CD4-positive, alpha-beta T cell (primary cell): ENCODE results near the gene ZFYVE27. TPM values are rescaled to one million over a fixed set of nuclear protein-coding genes. Genes with fewer than 3 reads are reported as not detected.

Experiments
- ATAC-seq: fragments of 200-7000 bp; cut with Tn5 transposase; one replicate; pipeline ENCODE4 v1.10.0; 2022; ENCODE audit warnings: mild to moderate bottlenecking; ENCODE audit not compliant: poor library complexity
- CTCF ChIA-PET: fragments of 350-600 bp; sonication (Branson Sonifier 250); formaldehyde crosslinking; loops from one replicate; lab custom pipeline; 2021; ENCODE audit warnings: antibody characterized with exemption, inconsistent platforms; lab: Charles Lee
- POLR2A ChIA-PET: fragments of 350-600 bp; sonication (Branson Sonifier 250); formaldehyde crosslinking; loops from one replicate; lab custom pipeline; 2021; ENCODE audit warnings: antibody characterized with exemption, inconsistent platforms; lab: Charles Lee
- DNase-seq, 14 experiments: peaks; one replicate each; pipeline ENCODE4 v3.0.0-alpha.2; 2013 to 2020; ENCODE audit warnings: mixed read lengths in 2 of 14
- H3K27ac ChIP-seq, 2 donors: one replicate each; pipeline versions ENCODE4 v1.5.1 to v1.7.0; 2013; ENCODE audit warnings: low read length in 2 of 2, low read depth in 1 of 2, mild to moderate bottlenecking in 1 of 2
- H3K27me3 ChIP-seq, 2 experiments: 1 replicate in 1 of 2; 2 replicates in 1 of 2; pipeline versions ENCODE4 v1.6.1 to v1.7.0; 2013; ENCODE audit warnings: low read length in 2 of 2, control low read depth in 1 of 2, mild to moderate bottlenecking in 1 of 2, moderate library complexity in 1 of 2; ENCODE audit not compliant: insufficient read depth in 2 of 2, control insufficient read depth in 1 of 2
- H3K36me3 ChIP-seq: one replicate; pipeline ENCODE4 v1.6.1; 2013; ENCODE audit warnings: low read length, control low read depth; ENCODE audit not compliant: insufficient read depth
- H3K4me1 ChIP-seq: one replicate; pipeline ENCODE4 v1.6.1; 2013; ENCODE audit warnings: low read length, control low read depth; ENCODE audit not compliant: insufficient read depth
- H3K4me3 ChIP-seq: one replicate; pipeline ENCODE4 v1.5.1; 2013; ENCODE audit warnings: mild to moderate bottlenecking, low read length, moderate library complexity
- H3K9me3 ChIP-seq, 2 experiments: 1 replicate in 1 of 2; 2 replicates in 1 of 2; pipeline versions ENCODE4 v1.6.1 to v1.7.0; 2013; ENCODE audit warnings: low read length in 2 of 2, mild to moderate bottlenecking in 2 of 2, control low read depth in 1 of 2, moderate library complexity in 1 of 2; ENCODE audit not compliant: control insufficient read depth in 1 of 2, insufficient read depth in 1 of 2
- H3K27ac Mint-ChIP-seq: one replicate; pipeline ENCODE4 v1.8.0; 2020; ENCODE audit warnings: mixed read lengths
- H3K27me3 Mint-ChIP-seq: one replicate; pipeline ENCODE4 v1.8.0; 2021; ENCODE audit warnings: mixed read lengths
- H3K36me3 Mint-ChIP-seq: one replicate; pipeline ENCODE4 v1.8.0; 2021; ENCODE audit warnings: low read depth, mixed read lengths
- H3K4me1 Mint-ChIP-seq: one replicate; pipeline ENCODE4 v1.8.0; 2021; ENCODE audit warnings: low read depth, mixed read lengths
- H3K4me3 Mint-ChIP-seq: one replicate; pipeline ENCODE4 v1.8.0; 2020; ENCODE audit warnings: mild to moderate bottlenecking, mixed read lengths
- H3K9me3 Mint-ChIP-seq: one replicate; pipeline ENCODE4 v1.8.0; 2020; ENCODE audit warnings: mixed read lengths
- intact Hi-C, 2 experiments: fragments of 100-400 bp; cut with DNase I in 1 of 2; cut with micrococcal nuclease in 1 of 2; formaldehyde crosslinking; loops; one replicate each; pipeline versions ENCODE4 v1.15.1 to v1.9.0; 2023 to 2025; cut with DNase I, micrococcal nuclease
- total RNA-seq, 174 experiments: library from RNA in 2 of 174; stranded (reverse) in 2 of 174; gene quantifications; one replicate each; pipeline ENCODE4 v1.2.3 and lab custom pipeline; 2021 to 2026
- TF ChIP-seq, protein P1 (sequence below): fragments of 200-600 bp; IDR thresholded peaks from one replicate; pipeline ENCODE4 v1.8.0; 2022; ENCODE audit warnings: antibody characterized with exemption, mild to moderate bottlenecking

The ZFYVE27 gene
- total RNA-seq, 2 experiments from 2014 or later = 58.4 to 60.6 TPM

DNA sequence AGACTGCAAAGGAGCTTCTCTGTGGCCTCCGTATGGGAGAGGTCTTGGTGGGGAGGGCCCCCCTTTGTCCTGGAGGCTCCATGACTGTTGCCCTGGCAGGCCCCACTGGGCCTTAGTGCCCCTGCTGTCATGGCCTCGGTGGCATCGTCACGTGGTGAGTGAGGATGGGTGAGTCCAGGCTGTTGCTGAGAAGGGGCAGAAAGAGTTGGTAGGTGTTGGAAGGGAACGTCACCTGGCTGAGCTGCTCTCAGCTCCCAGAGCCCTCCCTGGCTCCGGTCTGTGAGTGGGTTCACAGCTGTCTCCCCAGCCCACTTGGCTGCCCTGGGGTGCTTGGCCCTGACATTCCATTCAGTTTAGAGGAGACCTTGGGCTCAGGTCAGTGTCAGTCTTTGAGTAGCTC is 18.8 kb downstream of the ZFYVE27 start:
- no peaks in the 10 kb centered on the region for H3K9me3 ChIP-seq
- H3K4me1 Mint-ChIP-seq = no peaks in the 10 kb centered on the region
- H3K36me3 ChIP-seq = peaks cover 87% of the 10 kb centered on the region
- DNase-seq (no peak), ATAC-seq (no peak)
- H3K36me3 Mint-ChIP-seq = peaks cover 94% of the 10 kb centered on the region
- H3K4me3 Mint-ChIP-seq = no peak overlapping the region
- CTCF ChIA-PET = no interaction called here
- TF ChIP-seq, protein P1, sequence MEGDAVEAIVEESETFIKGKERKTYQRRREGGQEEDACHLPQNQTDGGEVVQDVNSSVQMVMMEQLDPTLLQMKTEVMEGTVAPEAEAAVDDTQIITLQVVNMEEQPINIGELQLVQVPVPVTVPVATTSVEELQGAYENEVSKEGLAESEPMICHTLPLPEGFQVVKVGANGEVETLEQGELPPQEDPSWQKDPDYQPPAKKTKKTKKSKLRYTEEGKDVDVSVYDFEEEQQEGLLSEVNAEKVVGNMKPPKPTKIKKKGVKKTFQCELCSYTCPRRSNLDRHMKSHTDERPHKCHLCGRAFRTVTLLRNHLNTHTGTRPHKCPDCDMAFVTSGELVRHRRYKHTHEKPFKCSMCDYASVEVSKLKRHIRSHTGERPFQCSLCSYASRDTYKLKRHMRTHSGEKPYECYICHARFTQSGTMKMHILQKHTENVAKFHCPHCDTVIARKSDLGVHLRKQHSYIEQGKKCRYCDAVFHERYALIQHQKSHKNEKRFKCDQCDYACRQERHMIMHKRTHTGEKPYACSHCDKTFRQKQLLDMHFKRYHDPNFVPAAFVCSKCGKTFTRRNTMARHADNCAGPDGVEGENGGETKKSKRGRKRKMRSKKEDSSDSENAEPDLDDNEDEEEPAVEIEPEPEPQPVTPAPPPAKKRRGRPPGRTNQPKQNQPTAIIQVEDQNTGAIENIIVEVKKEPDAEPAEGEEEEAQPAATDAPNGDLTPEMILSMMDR = no peak
- H3K9me3 Mint-ChIP-seq = no peaks in the 10 kb centered on the region
- H3K4me3 ChIP-seq = no peak overlapping the region
- intact Hi-C loops = loop anchor here in 1 of 2 experiments (10.0 kb wide), 1 partner anchor 289 kb away; no protein-coding TSS in a partner anchor
- H3K27me3 Mint-ChIP-seq = no peaks in the 10 kb centered on the region
- no peaks in the 10 kb centered on the region for H3K4me1 ChIP-seq
- H3K27me3 ChIP-seq = no peaks in the 10 kb centered on the region
- no peak overlapping the region for H3K27ac Mint-ChIP-seq
- POLR2A ChIA-PET = no interaction called here
- no peak overlapping the region for H3K27ac ChIP-seq

DNA sequence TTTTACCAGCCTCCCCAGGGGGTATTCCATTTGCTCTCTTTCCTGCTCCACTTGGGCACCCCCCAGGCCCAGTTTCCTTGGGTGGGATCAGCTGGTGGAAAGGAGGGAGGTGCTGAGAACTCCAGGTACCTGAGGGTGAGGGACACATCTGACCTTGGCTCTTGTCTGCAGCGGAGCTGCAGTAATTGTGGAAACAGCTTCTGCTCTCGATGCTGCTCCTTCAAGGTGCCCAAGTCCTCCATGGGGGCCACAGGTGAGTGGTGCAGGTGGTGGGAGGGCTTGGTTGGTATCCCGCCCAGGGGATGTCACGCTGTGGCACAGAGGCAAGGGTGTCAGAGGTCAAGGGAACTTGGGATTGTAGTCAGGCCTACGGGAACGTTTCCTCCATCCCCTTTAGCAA is 20.5 kb downstream of the ZFYVE27 start:
- Mint-ChIP-seq H3K27me3 (no peaks in the 10 kb centered on the region), H3K4me1 (no peaks in the 10 kb centered on the region), H3K36me3 (peaks cover 89% of the 10 kb centered on the region), H3K4me3 (no peak overlapping the region), H3K9me3 (no peaks in the 10 kb centered on the region), H3K27ac (no peak overlapping the region)
- ChIA-PET POLR2A (no interaction called here), CTCF (no interaction called here)
- no peak for DNase-seq
- H3K4me1 ChIP-seq = no peaks in the 10 kb centered on the region
- no peak for ATAC-seq
- no peak overlapping the region for H3K27ac ChIP-seq
- TF ChIP-seq, protein P1 = no peak
- intact Hi-C loops = loop anchor here in 1 of 2 experiments (10.0 kb wide), 1 partner anchor 287 kb away; no protein-coding TSS in a partner anchor
- H3K36me3 ChIP-seq = peaks cover 77% of the 10 kb centered on the region
- H3K9me3 ChIP-seq = no peaks in the 10 kb centered on the region
- H3K27me3 ChIP-seq = no peaks in the 10 kb centered on the region
- no peak overlapping the region for H3K4me3 ChIP-seq

DNA sequence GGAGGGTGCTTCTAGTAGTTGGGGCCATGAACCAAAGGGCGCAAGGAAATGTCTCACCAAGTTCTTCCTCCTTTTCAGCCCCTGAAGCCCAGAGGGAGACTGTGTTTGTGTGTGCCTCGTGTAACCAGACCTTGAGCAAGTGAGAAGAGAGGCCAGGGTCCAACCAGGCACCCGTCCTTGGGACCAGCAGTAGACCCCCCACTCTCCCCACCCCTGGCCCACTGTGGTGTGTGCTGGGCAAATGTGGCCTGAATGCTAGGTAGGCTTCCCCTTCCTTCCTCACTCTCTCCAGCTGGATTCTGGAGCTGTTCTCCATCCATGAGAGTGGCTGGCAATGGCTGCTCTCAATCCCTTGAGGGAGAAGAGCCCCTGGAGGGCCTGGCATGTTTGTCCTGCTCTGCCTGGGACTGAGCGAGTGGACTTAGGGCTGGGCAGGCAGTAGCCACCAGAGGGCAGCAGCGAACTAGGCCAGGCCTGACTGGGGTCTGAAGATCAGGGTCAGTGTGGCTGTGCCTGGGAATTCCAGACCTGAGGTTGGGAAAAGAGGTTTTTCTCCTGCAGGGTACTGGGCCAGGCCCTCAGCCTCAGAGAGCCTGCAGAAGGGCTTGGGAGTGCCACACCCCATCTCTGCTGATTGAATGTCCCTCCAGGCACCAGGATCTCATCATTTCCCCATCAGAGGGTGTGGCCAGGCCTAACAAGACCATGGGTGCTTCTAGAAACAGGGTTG is 22.4 kb downstream of the ZFYVE27 start:
- CTCF ChIA-PET = no interaction called here
- H3K27ac Mint-ChIP-seq = no peak overlapping the region
- TF ChIP-seq, protein P1 = peak; percentile 79
- H3K4me3 Mint-ChIP-seq = no peak overlapping the region
- no peaks in the 10 kb centered on the region for H3K4me1 Mint-ChIP-seq
- H3K27me3 Mint-ChIP-seq = no peaks in the 10 kb centered on the region
- H3K27me3 ChIP-seq = no peaks in the 10 kb centered on the region
- POLR2A ChIA-PET = interaction anchor here (0.8 kb wide), 1 partner anchor 110 kb away, joined by 5 read pairs; no protein-coding TSS in a partner anchor
- H3K9me3 Mint-ChIP-seq = no peaks in the 10 kb centered on the region
- H3K4me1 ChIP-seq = no peaks in the 10 kb centered on the region
- peaks cover 59% of the 10 kb centered on the region for H3K36me3 ChIP-seq
- no peak overlapping the region for H3K4me3 ChIP-seq
- DNase-seq (peak; percentile 21 to 65 (median 42)), ATAC-seq (peak; percentile 66)
- no peaks in the 10 kb centered on the region for H3K9me3 ChIP-seq
- H3K36me3 Mint-ChIP-seq = peaks cover 70% of the 10 kb centered on the region
- intact Hi-C loops = loop anchor here (1.0 to 10.0 kb wide), 2 partner anchors 110 to 285 kb away; no protein-coding TSS in a partner anchor
- H3K27ac ChIP-seq = no peak overlapping the region
